Measurements from ENCODE around the gene AHCYL2. TPM values are rescaled to one million over a fixed set of nuclear protein-coding genes. Genes with fewer than 3 reads are reported as not detected.
A peak's percentile ranks its signal among the peaks of the same experiment; 100 is the strongest.

Gene AHCYL2
- total RNA-seq, 1 experiment from 2014 or later = 25.6 TPM

GRCh38 chr7:129433847-129434674 is 209.2 kb downstream of the AHCYL2 start, which contains the start of gene STRIP2:
Gene STRIP2 (plus strand): TSS chr7:129434432. CDS start chr7:129434473, 41 bp downstream.
- no peaks in the 10 kb centered on the region for H3K36me3 Mint-ChIP-seq
- peak within 1 kb of the TSS; percentile 86 for H3K4me3 Mint-ChIP-seq
- H3K27me3 Mint-ChIP-seq (ENCODE audit: low read depth) = peaks cover 31% of the 10 kb centered on the region
- peak within 1 kb of the TSS; percentile 94 for H3K27ac Mint-ChIP-seq
- CTCF ChIA-PET = interaction anchor here (0.6 to 2.8 kb wide), 32 partner anchors 9 to 577 kb away, joined by 3 to 36 read pairs (median 5); partner anchors contain the start of gene AHCYL2
- ATAC-seq (peak; percentile 88), DNase-seq (ENCODE audit: low spot score) (peak; percentile 99)
- POLR2A ChIA-PET = interaction anchor here (0.9 to 1.8 kb wide), 8 partner anchors 30 to 515 kb away, joined by 3 to 5 read pairs (median 4); partner anchors contain the start of gene AHCYL2
- H3K9me3 Mint-ChIP-seq = no peaks in the 10 kb centered on the region
- H3K4me1 Mint-ChIP-seq = peaks cover 23% of the 10 kb centered on the region
- TF ChIP-seq E2F5 (CRISPR knock-in tag; IDR thresholded peaks at IDR 0.05) (peak; percentile 39; the same call in 1 of the 2 replicates), ZNF138 (CRISPR knock-in tag; conservative IDR thresholded peaks at IDR 0.05) (no peak), OVOL2 (CRISPR knock-in tag; IDR thresholded peaks at IDR 0.05; ENCODE audit: borderline replicate concordance) (no peak), USF1 (CRISPR knock-in tag; IDR thresholded peaks at IDR 0.05) (no peak), KAT7 (CRISPR knock-in tag; IDR thresholded peaks at IDR 0.05; ENCODE audit: borderline replicate concordance) (0 out of 2 replicates have a peak, but pooled peaks have one; percentile 70), CTCF (IDR thresholded peaks at IDR 0.05) (no peak), IRF1 (CRISPR knock-in tag; IDR thresholded peaks at IDR 0.05) (no peak), GABPB1 (CRISPR knock-in tag; IDR thresholded peaks at IDR 0.05) (no peak), AR (CRISPR knock-in tag; IDR thresholded peaks at IDR 0.05) (no peak), GRHL2 (CRISPR knock-in tag; IDR thresholded peaks at IDR 0.05; ENCODE audit: insufficient replicate concordance, severe bottlenecking) (no peak), FOXJ3 (CRISPR knock-in tag; IDR thresholded peaks at IDR 0.05; ENCODE audit: borderline replicate concordance) (no peak), ATF1 (CRISPR knock-in tag; IDR thresholded peaks at IDR 0.05) (no peak), IRF2 (CRISPR knock-in tag; IDR thresholded peaks at IDR 0.05; ENCODE audit: borderline replicate concordance, low read depth) (no peak), NR3C1 (CRISPR knock-in tag; conservative IDR thresholded peaks at IDR 0.05; ENCODE audit: low read depth) (no peak), ZNF423 (CRISPR knock-in tag; IDR thresholded peaks at IDR 0.05) (no peak), SP1 (CRISPR knock-in tag; conservative IDR thresholded peaks at IDR 0.05) (peak; percentile 95), NFYB (CRISPR knock-in tag; conservative IDR thresholded peaks at IDR 0.05; ENCODE audit: low read depth) (peak; percentile 96), E2F4 (CRISPR knock-in tag; IDR thresholded peaks at IDR 0.05; ENCODE audit: borderline replicate concordance, low read depth) (peak; percentile 71; the same call in 1 of the 2 replicates), ELF4 (CRISPR knock-in tag; IDR thresholded peaks at IDR 0.05; ENCODE audit: low read depth) (no peak), ZBTB21 (CRISPR knock-in tag; IDR thresholded peaks at IDR 0.05; ENCODE audit: borderline replicate concordance) (no peak), STAT6 (CRISPR knock-in tag; conservative IDR thresholded peaks at IDR 0.05; ENCODE audit: low read depth) (no peak), CREB1 (CRISPR knock-in tag; IDR thresholded peaks at IDR 0.05) (0 out of 2 replicates have a peak, but pooled peaks have one; percentile 42), NFE2L1 (CRISPR knock-in tag; IDR thresholded peaks at IDR 0.05) (peak; percentile 3; the same call in 1 of the 2 replicates)
